Activated CD8-positive, alpha-beta memory T cell treated with anti-CD3 and anti-CD28 coated beads, Interleukin-2, amount 50 U/mL, for 4 hours (primary cell): Measurements from ENCODE around the gene LCN2.

Experiments
- DNase-seq: peaks from one replicate; pipeline ENCODE4 v3.0.0-alpha.2; 2020

LCN2 gene

GRCh38 chr9:128151309-128152132 lies 2.3 kb downstream of the LCN2 start:
- no peak for DNase-seq

GRCh38 chr9:128152133-128153059 lies 3.1 kb downstream of the LCN2 start:
- no peak for DNase-seq

GRCh38 chr9:128153060-128153946 lies 4.0 kb downstream of the LCN2 start:
- no peak for DNase-seq

- DNase-seq = no peak
Measured at GRCh38 chr9:128153947-128154695, 4.9 kb downstream of the LCN2 start.

- DNase-seq = no peak
Measured at GRCh38 chr9:128155736-128156500, 6.7 kb downstream of the LCN2 start.

GRCh38 chr9:128159522-128159783 lies 10.2 kb downstream of the LCN2 start:
- DNase-seq = peak; percentile 26

- DNase-seq = peak; percentile 91
Measured at GRCh38 chr9:128159784-128160602, 10.7 kb downstream of the LCN2 start, which contains the start of gene BBLN. TSS of gene BBLN (plus strand) at chr9:128160265. CDS start at chr9:128160408, 143 bp downstream.

GRCh38 chr9:128160603-128160987 lies 11.3 kb downstream of the LCN2 start:
- DNase-seq = peak; percentile 70

- DNase-seq = no peak
Measured at GRCh38 chr9:128161215-128161902, 12.1 kb downstream of the LCN2 start.

GRCh38 chr9:128162215-128163026 lies 13.2 kb downstream of the LCN2 start:
- DNase-seq = no peak

- no peak for DNase-seq
Measured at GRCh38 chr9:128163027-128163515, 13.8 kb downstream of the LCN2 start.

- no peak for DNase-seq
Measured at GRCh38 chr9:128163523-128164306, 14.5 kb downstream of the LCN2 start.

GRCh38 chr9:128164307-128164885 lies 15.1 kb downstream of the LCN2 start:
- no peak for DNase-seq

GRCh38 chr9:128166169-128166568 lies 16.9 kb downstream of the LCN2 start:
- no peak for DNase-seq

GRCh38 chr9:128167209-128167608 lies 18.0 kb downstream of the LCN2 start:
- DNase-seq = no peak

GRCh38 chr9:128168731-128169308 lies 19.6 kb downstream of the LCN2 start:
- no peak for DNase-seq

GRCh38 chr9:128169492-128169891 lies 20.2 kb downstream of the LCN2 start:
- DNase-seq = no peak
